Stimulated activated CD4-positive, alpha-beta T cell treated with anti-CD3 and anti-CD28 coated beads, Interleukin-1b, Interleukin-23, amount 100 ng/mL, for 24 hours (primary cell): Measurements from ENCODE around the gene SGTA.

Source experiments
- DNase-seq, 4 experiments: peaks; one replicate each; pipeline ENCODE4 v3.0.0-alpha.2; 2020; ENCODE audit warnings: low read depth in 4 of 4, low spot score in 1 of 4

SGTA gene

DNA sequence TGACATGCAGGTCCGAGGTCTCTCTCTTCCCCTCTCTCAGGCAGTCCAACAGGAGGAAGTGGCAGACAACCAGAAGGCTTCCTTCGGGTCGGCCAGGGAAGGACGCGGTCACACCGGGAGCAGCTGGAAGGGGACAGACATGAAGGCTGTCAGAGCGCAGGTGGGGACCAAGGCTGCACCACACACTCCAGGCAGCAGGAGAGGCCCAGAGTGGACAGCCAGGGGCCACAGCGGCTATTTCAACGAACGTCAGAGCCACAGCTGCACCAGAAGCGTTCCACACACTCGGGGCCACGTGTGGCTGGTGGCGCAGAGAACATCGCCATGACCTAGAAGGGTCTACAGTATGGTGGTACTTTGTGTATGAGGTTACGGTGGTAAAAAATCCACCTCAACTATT lies 27.3 kb downstream of the SGTA start:
- DNase-seq = no peak

DNA sequence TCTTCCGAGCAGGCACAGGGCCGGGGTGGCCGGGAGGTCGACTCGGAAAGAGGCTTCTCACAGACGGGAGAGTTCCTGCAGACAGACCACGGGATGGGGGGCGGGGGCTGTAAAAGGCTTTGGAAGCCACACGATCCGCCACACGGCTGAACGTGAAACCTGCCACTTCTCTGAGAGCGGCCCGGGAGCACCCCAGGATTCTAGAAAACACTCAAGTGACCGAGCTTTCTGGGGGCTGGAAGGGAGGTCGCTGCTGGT lies 27.7 kb downstream of the SGTA start:
- DNase-seq = no peak

DNA sequence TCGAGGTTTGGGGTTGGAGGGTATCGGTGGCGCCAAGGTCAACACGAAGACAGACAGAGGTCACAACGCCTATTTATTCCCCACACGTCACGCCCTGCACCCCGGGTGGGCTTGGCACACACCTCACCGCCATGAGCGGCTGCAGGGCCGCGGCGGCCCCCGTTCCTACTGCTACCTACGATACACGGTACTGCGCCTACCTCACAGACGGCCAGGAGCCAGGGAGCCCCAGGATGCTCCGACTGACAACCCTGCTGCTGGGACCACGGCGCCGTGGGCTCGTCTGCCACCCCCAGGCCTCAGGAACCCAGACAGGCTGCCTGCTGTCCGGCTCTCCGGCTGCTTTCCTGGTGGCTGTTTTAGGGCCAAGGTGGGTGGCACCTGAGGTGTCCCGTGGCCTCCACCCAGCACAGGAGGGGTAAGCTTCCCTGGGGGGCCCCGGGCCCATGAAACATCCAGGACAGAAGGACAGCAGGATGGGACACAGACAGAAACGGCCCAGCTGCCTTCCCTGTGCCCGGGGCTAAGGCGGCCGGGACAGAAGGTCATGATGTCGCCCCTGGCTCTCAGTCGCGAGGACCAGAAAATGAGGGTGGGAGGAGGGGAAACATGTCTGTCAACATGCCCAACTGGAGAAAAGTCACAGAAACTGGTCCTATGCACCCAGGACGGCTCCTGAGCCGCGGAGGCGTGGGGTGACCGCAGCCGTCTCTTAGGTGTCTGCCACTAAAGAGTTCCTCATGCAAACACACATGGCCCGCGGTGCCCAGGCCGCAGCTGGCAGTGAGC lies 28.2 kb downstream of the SGTA start:
- DNase-seq = no peak

DNA sequence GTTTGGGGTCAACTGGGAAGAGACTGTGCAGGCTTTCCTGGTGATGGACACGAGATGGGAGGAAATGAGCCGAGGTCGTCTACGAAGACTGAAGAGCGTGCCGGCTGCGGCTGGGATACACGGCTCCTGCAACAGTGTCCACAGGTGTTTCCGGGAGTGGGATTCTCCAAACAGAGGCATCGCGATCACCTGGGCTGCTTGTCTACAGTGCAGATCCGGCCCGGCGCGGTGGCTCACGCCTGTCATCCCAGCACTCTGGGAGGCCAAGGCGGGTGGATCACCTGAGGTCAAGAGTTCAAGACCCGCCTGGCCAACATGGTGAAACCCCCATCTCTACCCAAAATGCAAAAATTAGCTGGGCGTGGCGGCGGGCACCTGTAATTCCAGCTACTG lies 31.6 kb downstream of the SGTA start:
- no peak for DNase-seq

DNA sequence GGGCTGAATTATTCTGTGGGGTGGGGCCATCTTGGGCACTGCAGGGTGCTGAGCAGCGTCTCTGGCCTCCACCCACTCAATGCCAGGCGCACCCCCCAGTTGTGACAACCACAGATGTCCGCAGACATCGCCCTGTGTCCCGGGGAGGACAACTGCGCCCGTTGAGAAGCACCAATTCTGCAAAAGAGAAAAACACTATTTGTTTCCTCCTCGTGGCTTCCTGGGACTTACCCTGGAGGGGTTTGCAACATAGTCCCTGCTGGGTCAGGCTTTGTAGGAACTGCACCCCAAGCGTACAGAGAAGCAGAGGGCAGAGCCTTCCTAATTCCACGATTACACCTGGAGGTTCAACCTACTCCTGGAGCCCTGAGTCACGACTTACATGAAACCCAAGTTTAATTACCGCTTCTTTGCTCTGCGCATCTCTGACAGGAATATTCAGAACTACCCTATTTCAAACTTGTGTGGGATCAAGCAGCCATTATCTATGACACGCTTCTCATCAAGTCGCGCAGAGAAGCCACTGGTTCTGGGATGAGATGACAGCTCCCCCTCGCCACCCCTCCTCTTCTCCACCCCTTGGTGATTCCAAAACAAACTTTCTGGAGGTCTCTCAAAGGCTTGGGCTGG lies 32.1 kb downstream of the SGTA start:
- DNase-seq = no peak

DNA sequence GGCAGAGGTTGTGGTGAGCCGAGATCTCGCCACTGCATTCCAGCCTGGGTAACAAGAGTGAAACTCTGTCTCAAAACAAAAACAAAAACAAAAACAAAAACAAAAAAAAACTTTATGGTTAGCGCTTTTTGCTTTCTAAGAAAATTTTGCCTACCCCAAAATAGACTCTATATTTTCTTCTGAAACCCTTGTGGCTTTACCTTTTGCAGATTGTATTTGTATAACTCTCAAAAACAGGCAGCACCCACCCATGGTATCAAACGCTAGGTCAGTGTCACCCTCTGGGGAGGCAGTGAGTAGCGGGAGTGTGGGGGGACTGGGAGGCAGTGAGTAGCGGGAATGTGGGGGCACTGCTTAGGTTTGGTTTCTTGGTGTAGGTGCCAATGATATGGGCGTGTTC lies 35.7 kb downstream of the SGTA start:
- no peak for DNase-seq

DNA sequence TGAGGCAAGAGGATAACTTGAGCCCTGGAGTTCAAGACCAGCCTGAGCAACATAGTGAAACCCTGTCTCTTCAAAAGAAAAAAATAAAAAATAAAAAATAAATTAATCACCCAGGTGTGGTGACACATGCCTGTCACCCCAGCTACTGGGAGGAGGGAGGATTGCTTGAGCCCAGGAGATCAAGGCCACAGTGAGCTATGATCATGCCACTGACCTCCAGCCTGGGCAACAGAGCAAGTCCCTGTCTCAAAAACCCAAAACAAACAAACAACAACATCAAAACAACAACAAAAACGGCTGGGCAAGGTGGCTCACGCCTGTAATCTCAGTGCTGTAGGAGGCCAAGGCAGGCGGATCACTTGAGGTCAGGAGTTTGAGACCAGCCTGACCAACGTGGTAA lies 39.0 kb downstream of the SGTA start:
- no peak for DNase-seq

DNA sequence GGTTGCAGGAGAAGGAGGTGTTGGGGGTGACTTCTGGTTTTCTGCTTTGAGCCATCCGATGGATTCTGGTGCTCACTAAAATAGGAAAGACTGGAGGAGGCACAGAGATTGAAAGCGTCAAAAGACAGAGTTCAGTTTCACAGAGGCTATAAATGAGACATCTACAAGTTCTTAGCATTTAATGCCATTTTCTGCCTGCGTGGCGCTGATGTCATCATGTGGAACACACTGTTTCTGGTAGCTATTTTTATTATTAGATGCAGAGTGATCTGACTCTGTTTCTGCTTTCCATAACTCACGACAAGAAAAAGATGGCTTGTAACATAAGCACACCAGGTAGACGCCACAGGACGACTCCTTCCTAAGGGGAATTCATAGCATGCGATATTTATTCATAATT lies 40.0 kb downstream of the SGTA start:
- no peak for DNase-seq

DNA sequence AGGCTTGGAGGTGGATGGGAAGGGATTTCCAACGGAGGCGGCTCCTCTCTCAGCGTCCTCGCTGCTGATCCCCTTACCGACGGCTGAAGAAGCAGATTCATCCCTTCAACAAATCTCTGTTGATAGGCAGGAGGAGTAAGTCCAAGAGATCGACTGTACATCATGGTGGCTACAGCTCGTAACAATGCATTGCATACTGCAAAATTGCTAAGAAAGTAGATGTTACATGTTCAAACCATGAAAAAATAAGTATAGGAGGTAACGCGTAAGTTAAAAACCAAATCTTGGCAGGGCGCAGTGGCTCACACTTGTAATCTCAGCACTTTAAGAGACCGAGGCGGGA lies 42.8 kb downstream of the SGTA start:
- no peak for DNase-seq

DNA sequence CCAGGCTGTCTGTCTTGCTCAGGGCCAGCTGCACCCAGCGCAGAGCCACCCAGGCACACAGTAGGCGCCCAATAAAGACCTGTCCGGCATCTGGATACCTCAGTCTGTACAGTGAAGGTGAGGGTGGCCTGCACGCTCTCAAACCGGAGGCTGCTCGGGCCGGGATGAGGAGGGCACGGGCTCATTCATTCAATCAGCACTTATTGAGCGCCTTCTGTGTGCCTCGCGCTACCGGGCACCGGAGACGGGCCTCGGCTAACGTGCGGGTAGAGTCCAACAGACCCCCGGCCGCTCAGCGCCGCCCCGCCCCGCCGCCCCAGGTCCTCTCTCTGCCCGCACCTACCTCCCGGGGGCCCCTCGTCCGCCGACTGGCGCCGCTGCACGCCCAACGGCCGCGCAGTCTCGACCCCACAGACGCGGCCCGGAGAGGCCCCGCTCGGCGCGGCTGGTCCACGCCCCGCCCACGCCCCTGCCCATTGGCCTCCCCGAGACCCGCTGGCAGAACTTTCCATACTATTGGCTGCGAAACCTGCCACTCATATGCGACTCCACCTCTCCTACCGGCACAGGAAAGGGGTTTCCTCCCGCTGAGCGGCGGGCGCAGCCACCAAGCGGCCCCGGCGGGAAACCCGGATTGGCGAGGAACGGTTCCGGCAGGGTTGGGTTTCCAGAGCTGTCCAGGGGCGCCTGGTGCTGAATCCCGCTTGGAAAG lies 43.3 kb downstream of the SGTA start, which contains the start of gene SLC39A3:
SLC39A3 (minus strand) TSS at position 416 of the 712 bp plus-strand sequence. CDS start 2,760 bp downstream, outside the sequence.
- DNase-seq = peak; percentile 99 to 100 (median 99)

DNA sequence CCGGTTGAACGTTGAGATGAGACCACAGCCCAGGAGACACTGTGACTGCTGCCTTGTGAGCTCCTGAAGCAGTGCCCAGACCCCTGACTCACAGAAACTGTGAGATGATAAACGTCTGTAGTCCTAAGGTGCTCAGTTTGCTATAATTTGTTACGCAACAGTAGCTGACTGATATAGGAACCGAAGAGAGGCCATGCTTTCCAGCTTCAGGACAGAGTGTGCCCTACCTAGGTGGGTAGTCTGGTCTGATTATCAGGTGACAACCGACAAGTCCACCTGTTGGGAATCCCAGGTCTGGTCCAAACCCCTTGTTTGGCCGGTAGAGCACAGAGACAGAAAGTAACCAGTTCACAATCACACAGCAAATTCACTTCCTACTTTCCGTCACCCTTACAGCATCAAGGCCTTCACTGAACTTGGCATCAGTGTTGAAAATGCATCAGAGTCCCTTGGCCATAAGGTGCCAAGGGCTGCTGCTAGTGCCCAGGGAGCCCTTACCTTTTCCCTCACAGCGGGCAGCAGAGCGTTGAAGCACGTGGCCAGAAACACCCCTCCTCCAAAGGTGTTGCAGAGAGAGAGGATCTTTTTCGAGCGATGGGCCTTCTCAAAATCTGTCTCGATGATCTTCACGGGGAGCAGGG lies 46.4 kb downstream of the SGTA start:
- no peak for DNase-seq

DNA sequence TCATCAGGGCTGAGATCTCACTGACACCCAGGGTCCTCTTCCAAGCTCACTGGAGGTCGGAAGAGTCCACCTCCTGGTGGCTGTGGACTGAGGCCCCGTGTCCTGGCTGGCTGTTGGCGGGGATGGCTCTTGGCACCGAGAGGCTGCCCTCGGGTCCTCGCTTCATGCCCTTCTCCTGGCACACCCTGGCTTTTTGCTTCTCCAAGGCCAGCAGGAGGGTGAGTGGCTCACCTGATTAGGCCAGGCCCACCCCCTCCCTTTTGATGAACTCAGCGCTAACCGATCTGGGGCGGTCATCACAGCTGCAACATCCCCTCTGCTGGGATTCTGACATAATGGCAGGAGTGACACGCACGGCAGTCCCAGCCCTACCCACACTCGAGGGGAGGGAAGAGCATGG lies 47.7 kb downstream of the SGTA start:
- DNase-seq = no peak

DNA sequence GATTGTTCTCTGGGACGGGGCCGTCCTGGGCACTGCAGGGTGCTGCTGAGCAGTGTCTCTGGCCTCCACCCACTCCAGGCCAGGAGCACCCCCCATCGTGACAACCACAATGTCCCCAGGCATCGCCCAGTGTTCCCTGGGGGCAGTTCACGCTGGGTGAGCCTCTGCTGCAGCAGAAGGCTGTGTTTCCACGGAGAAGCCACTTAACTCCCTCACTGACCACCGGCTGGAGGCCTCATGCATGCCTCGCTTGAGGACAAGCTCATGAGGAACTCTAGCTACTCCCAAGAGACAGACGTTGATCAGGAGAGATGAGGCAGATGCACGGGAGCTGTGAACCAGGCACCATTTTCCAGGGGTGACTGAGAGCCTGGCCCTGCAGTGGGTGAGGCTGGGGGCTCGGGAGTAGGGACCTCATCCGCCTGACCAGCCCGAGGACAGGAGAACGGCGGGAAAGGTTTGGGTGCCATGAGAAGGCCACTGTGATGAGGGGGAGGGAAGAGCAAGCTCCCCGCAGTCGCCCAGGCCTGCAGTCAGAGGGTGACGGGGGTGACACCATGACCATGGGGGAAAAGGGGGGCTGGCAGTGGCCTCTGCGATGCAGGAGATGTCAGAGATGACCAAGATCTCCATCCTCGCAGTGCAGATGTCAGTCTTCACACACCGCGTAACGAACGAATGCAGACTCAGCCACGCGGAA lies 48.3 kb downstream of the SGTA start:
- no peak for DNase-seq

DNA sequence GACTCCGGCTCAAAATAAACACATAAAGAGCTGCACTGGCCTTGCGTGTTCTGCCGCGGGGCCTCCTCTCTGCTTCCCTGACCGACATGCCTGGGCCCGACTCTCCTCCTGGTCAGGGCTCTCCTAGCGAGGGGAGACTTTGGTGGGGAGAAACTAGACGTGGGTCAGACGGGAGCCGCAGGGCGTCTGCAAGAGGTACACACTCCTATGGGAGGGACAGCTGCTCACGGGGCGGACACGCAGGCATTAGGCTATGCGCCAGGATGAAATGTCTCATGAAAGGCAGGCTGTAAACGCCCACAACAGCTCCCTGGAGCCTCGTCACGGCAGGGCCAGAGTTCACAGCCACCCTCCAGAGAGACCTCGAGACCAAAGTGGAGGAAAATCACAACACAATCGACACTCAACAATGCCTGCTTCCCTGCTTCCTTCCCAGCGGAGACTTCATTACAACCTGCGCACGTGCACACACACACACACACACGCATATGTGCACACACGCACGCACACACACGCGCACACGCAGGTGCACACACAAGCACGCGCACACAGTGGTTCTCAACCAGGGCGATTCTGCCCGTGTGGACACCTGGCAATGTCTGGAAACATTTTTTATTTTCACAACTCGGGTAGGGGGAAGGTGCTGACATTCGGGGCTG lies 49.0 kb downstream of the SGTA start:
- no peak for DNase-seq

DNA sequence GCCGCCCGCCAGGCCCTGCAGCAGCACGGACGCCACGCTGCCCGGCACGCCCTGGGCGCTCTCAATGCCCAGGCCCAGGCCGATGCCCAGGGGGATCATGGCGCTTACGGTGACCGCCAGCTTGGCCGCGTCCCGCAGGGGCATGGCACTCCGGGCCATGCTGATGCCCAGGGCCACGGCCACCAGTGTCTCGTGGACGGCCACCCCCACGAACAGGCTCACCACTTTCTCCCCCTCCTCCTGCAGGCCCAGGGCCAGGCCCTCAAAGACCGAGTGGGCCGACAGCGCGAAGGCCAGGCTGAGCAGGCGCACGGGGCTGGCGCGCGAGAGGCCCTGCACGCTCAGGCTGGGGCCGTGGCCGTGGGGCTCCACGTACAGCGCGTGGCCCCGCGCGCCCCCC lies 50.2 kb downstream of the SGTA start:
- no peak for DNase-seq

DNA sequence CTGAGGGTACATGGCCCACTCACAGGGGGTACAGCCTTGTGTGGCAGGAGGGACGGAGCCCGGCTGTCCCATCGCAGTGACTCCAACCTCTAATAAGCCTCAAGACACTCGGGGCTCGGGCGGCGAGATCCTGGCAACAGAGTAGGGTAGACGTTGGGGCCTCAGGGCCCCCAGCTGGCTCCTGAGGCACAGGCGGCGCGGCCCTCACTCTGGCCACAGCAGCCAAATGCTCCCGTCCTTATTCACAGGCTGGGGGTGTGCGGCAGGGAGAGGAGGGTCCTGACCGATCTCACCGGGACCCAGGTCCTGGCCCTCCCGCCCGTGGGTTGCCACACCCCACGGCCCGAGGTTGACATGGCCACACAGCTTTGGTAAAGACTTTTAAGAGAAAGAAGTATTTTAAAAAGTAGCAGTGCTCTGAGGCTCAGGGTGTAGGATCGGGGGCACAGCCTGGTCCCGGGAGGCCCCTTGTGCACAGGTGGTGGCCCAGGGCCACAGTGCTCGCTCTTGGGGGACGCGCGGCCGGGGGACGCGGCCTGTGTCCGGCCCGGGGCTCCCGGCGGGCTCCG lies 50.8 kb downstream of the SGTA start:
- no peak for DNase-seq

DNA sequence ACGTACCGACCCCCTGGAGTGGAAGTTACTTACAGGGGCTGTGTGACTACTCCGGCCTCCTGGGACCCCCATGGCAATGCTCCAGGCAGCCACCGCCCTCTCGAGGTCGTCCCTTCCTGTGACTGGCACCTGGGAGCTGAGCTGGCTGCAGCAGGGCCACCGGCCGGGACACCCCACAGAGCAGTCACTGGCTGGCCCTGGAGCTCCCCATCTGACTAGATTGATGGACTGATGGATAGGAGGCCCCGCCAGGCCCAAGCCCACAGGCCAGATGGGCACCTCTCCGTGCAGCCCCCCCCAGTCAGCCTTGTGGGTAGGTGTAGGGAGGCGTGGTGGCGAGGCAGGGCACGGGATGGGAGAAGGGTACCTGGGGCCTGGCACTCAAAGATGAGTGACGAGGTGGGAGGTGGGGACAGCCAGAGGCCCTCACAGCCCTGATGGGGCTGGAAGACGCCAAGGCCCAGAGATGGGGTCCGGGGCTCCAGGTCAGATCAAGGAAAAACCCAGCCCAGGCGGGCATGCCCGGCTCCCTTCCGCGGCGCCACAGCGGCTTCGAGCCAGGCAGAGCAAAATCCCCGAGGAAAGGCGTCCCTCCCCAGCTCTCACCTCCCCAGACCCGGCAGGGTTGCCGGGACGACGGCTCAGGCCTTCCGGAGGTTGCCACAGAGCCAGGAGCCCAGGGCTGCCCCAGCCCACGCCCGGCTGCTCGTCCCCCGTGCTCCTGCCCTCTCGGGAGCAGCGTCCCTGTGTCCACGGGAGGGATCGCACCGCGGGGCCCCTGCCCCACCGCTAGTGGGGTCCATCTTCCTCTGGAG lies 51.7 kb downstream of the SGTA start:
- DNase-seq = no peak

DNA sequence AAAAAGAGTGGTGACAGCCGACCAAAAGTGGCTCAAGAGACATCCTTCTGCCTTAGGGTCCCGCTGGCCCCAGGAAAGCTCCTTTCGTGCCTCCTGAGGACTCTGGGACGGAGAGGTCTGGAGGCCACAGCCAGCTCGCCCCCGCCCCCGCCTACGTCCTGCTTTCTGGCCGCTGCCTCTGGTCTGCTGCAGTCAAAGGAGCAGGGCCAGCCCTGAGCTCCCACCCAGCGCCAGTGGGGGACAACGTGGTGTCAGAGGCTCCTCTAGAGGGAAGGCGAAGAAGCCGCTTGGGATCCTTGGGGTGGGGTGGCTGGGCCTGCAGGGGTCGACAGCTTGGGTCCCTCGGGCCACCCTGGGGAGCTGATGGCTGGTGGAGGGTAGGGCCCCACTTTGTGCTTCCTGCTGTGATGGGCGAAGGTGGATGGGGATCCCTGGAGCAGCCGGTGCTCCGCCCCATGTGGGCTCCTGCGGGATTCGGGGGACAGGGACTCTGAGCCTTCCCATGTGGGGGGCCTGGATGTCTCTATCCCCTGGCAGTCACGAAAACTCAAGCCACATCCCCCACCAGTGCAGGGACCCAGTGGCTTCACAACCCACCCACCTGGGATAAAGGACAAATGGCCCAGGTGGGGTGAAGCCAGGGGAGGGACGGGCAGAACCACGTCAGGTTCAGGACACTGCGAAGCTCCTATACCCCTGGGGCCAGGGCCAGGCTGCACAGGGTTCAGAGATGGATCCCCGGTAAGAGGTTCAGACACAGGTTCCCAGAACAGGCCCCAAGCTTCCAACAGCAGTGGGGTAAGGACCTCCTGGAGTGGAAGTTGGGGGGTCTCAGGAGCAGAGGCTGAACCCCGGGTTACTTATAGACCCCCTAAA lies 52.9 kb downstream of the SGTA start:
- no peak for DNase-seq
